ENCODE results near the gene CD5L.

Gene CD5L

GRCh38 chr1:157841708-157842107 is at the start of gene CD5L:
Gene CD5L (minus strand): TSS chr1:157841808. CDS start chr1:157841701, 107 bp downstream.
- no peak for DNase-seq (ENCODE audit: low spot score)

- DNase-seq (ENCODE audit: low spot score) = no peak
Observed at GRCh38 chr1:157882580-157882979, 41.0 kb upstream of the CD5L start.

GRCh38 chr1:157880621-157881020 is 39.0 kb upstream of the CD5L start:
- no peak for DNase-seq (ENCODE audit: low spot score)

GRCh38 chr1:157878059-157878458 is 36.5 kb upstream of the CD5L start:
- DNase-seq (ENCODE audit: low spot score) = peak; percentile 2

GRCh38 chr1:157870490-157870889 is 28.9 kb upstream of the CD5L start:
- DNase-seq (ENCODE audit: low spot score) = no peak

GRCh38 chr1:157868654-157869053 is 27.0 kb upstream of the CD5L start:
- DNase-seq (ENCODE audit: low spot score) = no peak

- DNase-seq (ENCODE audit: low spot score) = peak; percentile 37
Observed at GRCh38 chr1:157862114-157863070, 20.8 kb upstream of the CD5L start.

GRCh38 chr1:157856538-157856937 is 14.9 kb upstream of the CD5L start:
- DNase-seq (ENCODE audit: low spot score) = no peak

GRCh38 chr1:157852476-157852875 is 10.9 kb upstream of the CD5L start:
- DNase-seq (ENCODE audit: low spot score) = no peak

- DNase-seq (ENCODE audit: low spot score) = no peak
Observed at GRCh38 chr1:157849229-157849875, 7.7 kb upstream of the CD5L start.

GRCh38 chr1:157844089-157844830 is 2.7 kb upstream of the CD5L start:
- no peak for DNase-seq (ENCODE audit: low spot score)

GRCh38 chr1:157842939-157843338 is 1.3 kb upstream of the CD5L start:
- DNase-seq (ENCODE audit: low spot score) = no peak

GRCh38 chr1:157838966-157839365 is 2.6 kb downstream of the CD5L start:
- no peak for DNase-seq (ENCODE audit: low spot score)

GRCh38 chr1:157834430-157834829 is 7.2 kb downstream of the CD5L start:
- no peak for DNase-seq (ENCODE audit: low spot score)

- no peak for DNase-seq (ENCODE audit: low spot score)
Observed at GRCh38 chr1:157833145-157833544, 8.5 kb downstream of the CD5L start.

GRCh38 chr1:157831968-157832626 is 9.5 kb downstream of the CD5L start:
- no peak for DNase-seq (ENCODE audit: low spot score)

- no peak for DNase-seq (ENCODE audit: low spot score)
Observed at GRCh38 chr1:157830887-157831286, 10.7 kb downstream of the CD5L start.

- no peak for DNase-seq (ENCODE audit: low spot score)
Observed at GRCh38 chr1:157829711-157830110, 11.9 kb downstream of the CD5L start.

- DNase-seq (ENCODE audit: low spot score) = no peak
Observed at GRCh38 chr1:157829210-157829609, 12.4 kb downstream of the CD5L start.

GRCh38 chr1:157820299-157820698 is 21.3 kb downstream of the CD5L start:
- DNase-seq (ENCODE audit: low spot score) = no peak

- no peak for DNase-seq (ENCODE audit: low spot score)
Observed at GRCh38 chr1:157819896-157820295, 21.7 kb downstream of the CD5L start, which contains the start of gene FCRL1. Gene FCRL1 (minus strand): TSS chr1:157820120. CDS start chr1:157820037, 83 bp downstream.

GRCh38 chr1:157819215-157819614 is 22.4 kb downstream of the CD5L start:
- no peak for DNase-seq (ENCODE audit: low spot score)
